ENCODE data around the gene ETFBKMT. TPM values are rescaled to one million over a fixed set of nuclear protein-coding genes. Genes with fewer than 3 reads are reported as not detected.
A peak's percentile ranks its signal among the peaks of the same experiment; 100 is the strongest.

The ETFBKMT gene
- total RNA-seq, 2 experiments from 2014 or later = 0.38 to 0.92 TPM

GRCh38 chr12:31647086-31647491, 12.4 kb upstream of the ETFBKMT start:
- H3K4me3 ChIP-seq (ENCODE audit: low read length) = no peak overlapping the region
- Mint-ChIP-seq H3K4me1 (ENCODE audit: low read depth) (no peaks in the 10 kb centered on the region), H3K9me3 (no peaks in the 10 kb centered on the region), H3K27ac (no peak overlapping the region), H3K4me3 (no peak overlapping the region), H3K27me3 (no peaks in the 10 kb centered on the region), H3K36me3 (ENCODE audit: low read depth) (no peaks in the 10 kb centered on the region)
- ChIA-PET POLR2A (interaction anchor here (0.5 kb wide), 1 partner anchor 31 kb away, joined by 3 read pairs; no protein-coding TSS in a partner anchor), CTCF (no interaction called here)
- no peak for TF ChIP-seq CTCF (IDR thresholded peaks at IDR 0.05)
- intact Hi-C loops (cut with DNase I, micrococcal nuclease) = no loop called here
- no peak for ATAC-seq (ENCODE audit: poor library complexity)
- no peaks in the 10 kb centered on the region for H3K4me1 ChIP-seq (ENCODE audit: insufficient read depth, low read length)
- no peaks in the 10 kb centered on the region for H3K36me3 ChIP-seq (ENCODE audit: insufficient read depth, low read length)
- no peaks in the 10 kb centered on the region for H3K27me3 ChIP-seq (ENCODE audit: control insufficient read depth in 1 of 2, insufficient read depth in 2 of 2, low read length in 2 of 2)
- no peak for DNase-seq
- H3K27ac ChIP-seq (ENCODE audit: low read depth in 1 of 2, low read length in 2 of 2) = no peak overlapping the region
- no peaks in the 10 kb centered on the region for H3K9me3 ChIP-seq (ENCODE audit: control insufficient read depth in 1 of 2, insufficient read depth in 1 of 2, low read length in 2 of 2)

- intact Hi-C loops (cut with DNase I, micrococcal nuclease) = loop anchor here (5.0 to 10.0 kb wide), 6 partner anchors 244 to 1104 kb away; partner anchors contain the start of genes CAPRIN2 (in 1 of the 2), SINHCAF (in 1 of the 2) and YARS2 (in 1 of the 2)
- ATAC-seq (ENCODE audit: poor library complexity) (no peak), DNase-seq (no peak)
- Mint-ChIP-seq H3K27ac (no peak overlapping the region), H3K4me1 (ENCODE audit: low read depth) (peaks cover 7% of the 10 kb centered on the region), H3K4me3 (no peak overlapping the region), H3K27me3 (no peaks in the 10 kb centered on the region), H3K36me3 (ENCODE audit: low read depth) (no peaks in the 10 kb centered on the region), H3K9me3 (no peaks in the 10 kb centered on the region)
- no peak overlapping the region for H3K4me3 ChIP-seq (ENCODE audit: low read length)
- no peaks in the 10 kb centered on the region for H3K9me3 ChIP-seq (ENCODE audit: control insufficient read depth in 1 of 2, insufficient read depth in 1 of 2, low read length in 2 of 2)
- no peak overlapping the region for H3K27ac ChIP-seq (ENCODE audit: low read depth in 1 of 2, low read length in 2 of 2)
- POLR2A ChIA-PET = no interaction called here
- CTCF ChIA-PET = no interaction called here
- no peak for TF ChIP-seq CTCF (IDR thresholded peaks at IDR 0.05)
- H3K36me3 ChIP-seq (ENCODE audit: insufficient read depth, low read length) = no peaks in the 10 kb centered on the region
- H3K27me3 ChIP-seq (ENCODE audit: control insufficient read depth in 1 of 2, insufficient read depth in 2 of 2, low read length in 2 of 2) = no peaks in the 10 kb centered on the region
- peaks cover 10% of the 10 kb centered on the region for H3K4me1 ChIP-seq (ENCODE audit: insufficient read depth, low read length)
These were observed 8.6 kb upstream of the ETFBKMT start for GRCh38 chr12:31650918-31651317.

- peak overlapping the region; percentile 72 for H3K27ac Mint-ChIP-seq
- peak in 1 of 14 experiments; percentile 33 for DNase-seq
- no peaks in the 10 kb centered on the region for H3K36me3 Mint-ChIP-seq (ENCODE audit: low read depth)
- H3K4me1 Mint-ChIP-seq (ENCODE audit: low read depth) = peaks cover 7% of the 10 kb centered on the region
- ChIA-PET CTCF (interaction anchor here (0.6 to 1.7 kb wide), 5 partner anchors 31 to 660 kb away, joined by 3 to 12 read pairs (median 10); no protein-coding TSS in a partner anchor), POLR2A (interaction anchor here (0.6 to 1.9 kb wide), 6 partner anchors 30 to 326 kb away, joined by 3 to 13 read pairs (median 6); partner anchors contain the start of gene AMN1)
- Histone ChIP-seq H3K4me1 (ENCODE audit: insufficient read depth, low read length) (peaks cover 10% of the 10 kb centered on the region), H3K27ac (ENCODE audit: low read depth in 1 of 2, low read length in 2 of 2) (no peak overlapping the region), H3K27me3 (ENCODE audit: control insufficient read depth in 1 of 2, insufficient read depth in 2 of 2, low read length in 2 of 2) (no peaks in the 10 kb centered on the region), H3K36me3 (ENCODE audit: insufficient read depth, low read length) (no peaks in the 10 kb centered on the region), H3K4me3 (ENCODE audit: low read length) (no peak overlapping the region), H3K9me3 (ENCODE audit: control insufficient read depth in 1 of 2, insufficient read depth in 1 of 2, low read length in 2 of 2) (no peaks in the 10 kb centered on the region)
- intact Hi-C loops (cut with DNase I, micrococcal nuclease) = loop anchor here (2.0 to 10.0 kb wide), 7 partner anchors 243 to 1103 kb away; partner anchors contain the start of genes CAPRIN2 (in 1 of the 2), SINHCAF (in 1 of the 2) and YARS2 (in 1 of the 2)
- no peaks in the 10 kb centered on the region for H3K9me3 Mint-ChIP-seq
- no peaks in the 10 kb centered on the region for H3K27me3 Mint-ChIP-seq
- ATAC-seq (ENCODE audit: poor library complexity) = no peak
- TF ChIP-seq CTCF (IDR thresholded peaks at IDR 0.05) = no peak
- no peak overlapping the region for H3K4me3 Mint-ChIP-seq
These were observed 7.5 kb upstream of the ETFBKMT start for GRCh38 chr12:31651893-31652521.

Data from CD4-positive, alpha-beta T cell (primary cell).